Measurements from ENCODE around the gene PLA2G10. TPM values are rescaled to one million over a fixed set of nuclear protein-coding genes. Genes with fewer than 3 reads are reported as not detected.
"Not testable (repeated sequence)": the region's sequence is repeated elsewhere in the genome, so short reads cannot be mapped to it uniquely, and the experiment has no call there.

Gene PLA2G10
- polyA plus RNA-seq, 1 of the 3 experiments (the other 2 are of a cell fraction), result not detected

GRCh38 chr16:14632693-14633569 lies 61.2 kb downstream of the PLA2G10 start, which contains the start of gene BFAR (continued):
- TF ChIP-seq, protein P1, sequence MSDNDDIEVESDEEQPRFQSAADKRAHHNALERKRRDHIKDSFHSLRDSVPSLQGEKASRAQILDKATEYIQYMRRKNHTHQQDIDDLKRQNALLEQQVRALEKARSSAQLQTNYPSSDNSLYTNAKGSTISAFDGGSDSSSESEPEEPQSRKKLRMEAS (IDR thresholded peaks at IDR 0.05; ENCODE audit: low read depth), result peak; percentile 83
- TF ChIP-seq JUND (IDR thresholded peaks at IDR 0.05) (no peak), GABPA (IDR thresholded peaks at IDR 0.05; ENCODE audit: low read depth) (peak; percentile 84), NFIC (IDR thresholded peaks at IDR 0.05; ENCODE audit: borderline replicate concordance) (no peak), EP300 (IDR thresholded peaks at IDR 0.05; ENCODE audit: borderline replicate concordance in 1 of 2, low read depth in 1 of 2, low read length in 1 of 2) (no peak), CHD2 (IDR thresholded peaks at IDR 0.05; ENCODE audit: low read length, partially characterized antibody) (peak; percentile 87), TEAD4 (IDR thresholded peaks at IDR 0.05; ENCODE audit: borderline replicate concordance, insufficient read depth) (no peak), RAD21 (IDR thresholded peaks at IDR 0.05; ENCODE audit: low read length) (no peak), EZH2phosphoT487 (IDR thresholded peaks at IDR 0.05; ENCODE audit: borderline replicate concordance, low read depth) (no peak), USF1 (IDR thresholded peaks at IDR 0.05; ENCODE audit: borderline replicate concordance, low read depth) (peak; percentile 65; the same call in 1 of the 2 replicates), POLR2AphosphoS5 (IDR thresholded peaks at IDR 0.05; ENCODE audit: low read depth, low read length) (peak; percentile 100), RCOR1 (IDR thresholded peaks at IDR 0.05; ENCODE audit: low read length) (peak; percentile 36; the same call in 1 of the 2 replicates), TAF1 (IDR thresholded peaks at IDR 0.05; ENCODE audit: borderline replicate concordance, low read depth, low read length) (peak; percentile 97), ELF1 (IDR thresholded peaks at IDR 0.05) (peak; percentile 69; the same call in 1 of the 2 replicates), YY1 (IDR thresholded peaks at IDR 0.05; ENCODE audit: low read depth) (no peak), FOXM1 (IDR thresholded peaks at IDR 0.05; ENCODE audit: low read depth) (no peak)
- TF ChIP-seq, protein P2, sequence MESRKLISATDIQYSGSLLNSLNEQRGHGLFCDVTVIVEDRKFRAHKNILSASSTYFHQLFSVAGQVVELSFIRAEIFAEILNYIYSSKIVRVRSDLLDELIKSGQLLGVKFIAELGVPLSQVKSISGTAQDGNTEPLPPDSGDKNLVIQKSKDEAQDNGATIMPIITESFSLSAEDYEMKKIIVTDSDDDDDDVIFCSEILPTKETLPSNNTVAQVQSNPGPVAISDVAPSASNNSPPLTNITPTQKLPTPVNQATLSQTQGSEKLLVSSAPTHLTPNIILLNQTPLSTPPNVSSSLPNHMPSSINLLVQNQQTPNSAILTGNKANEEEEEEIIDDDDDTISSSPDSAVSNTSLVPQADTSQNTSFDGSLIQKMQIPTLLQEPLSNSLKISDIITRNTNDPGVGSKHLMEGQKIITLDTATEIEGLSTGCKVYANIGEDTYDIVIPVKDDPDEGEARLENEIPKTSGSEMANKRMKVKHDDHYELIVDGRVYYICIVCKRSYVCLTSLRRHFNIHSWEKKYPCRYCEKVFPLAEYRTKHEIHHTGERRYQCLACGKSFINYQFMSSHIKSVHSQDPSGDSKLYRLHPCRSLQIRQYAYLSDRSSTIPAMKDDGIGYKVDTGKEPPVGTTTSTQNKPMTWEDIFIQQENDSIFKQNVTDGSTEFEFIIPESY (IDR thresholded peaks at IDR 0.05; ENCODE audit: borderline replicate concordance, low read depth), result no peak; the same call in 1 of the 2 replicates

DNA sequence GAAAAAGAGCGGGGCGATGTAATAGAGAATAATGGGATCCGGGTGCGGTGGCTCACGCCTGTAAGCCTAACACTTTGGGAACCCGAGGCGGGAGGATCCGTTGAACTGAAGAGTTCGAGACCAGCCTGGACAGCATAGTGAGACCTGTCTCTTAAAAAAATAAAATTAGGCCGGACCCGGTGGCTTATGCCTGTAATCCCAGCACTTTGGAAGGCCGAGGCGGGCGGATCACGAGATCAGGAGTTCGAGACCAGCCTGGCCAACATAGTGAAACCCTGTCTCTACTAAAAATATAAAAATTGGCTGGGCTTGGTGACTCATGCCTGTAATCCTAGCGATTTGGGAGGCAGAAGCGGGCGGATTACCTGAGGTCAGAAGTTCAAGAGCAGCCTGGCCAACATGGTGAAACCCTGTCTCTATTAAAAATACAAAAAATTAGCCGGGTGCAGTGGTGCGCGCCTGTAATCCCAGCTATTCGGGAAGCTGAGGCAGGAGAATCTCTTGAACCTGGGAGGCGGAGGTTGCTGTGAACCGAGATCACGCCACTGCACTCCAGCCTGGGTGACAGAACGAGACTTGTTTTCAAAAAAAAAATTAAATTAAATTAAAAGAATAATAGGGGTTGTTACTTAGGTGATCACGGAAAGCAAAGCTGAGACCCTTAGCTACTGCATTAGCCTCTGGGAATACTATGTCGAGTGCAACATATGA lies 63.3 kb downstream of the PLA2G10 start:
- Histone ChIP-seq H3K79me2 (ENCODE audit: insufficient read depth) (peaks cover 65% of the 10 kb centered on the region), H3K4me2 (peak overlapping the region; percentile 68), H3K36me3 (replicated peaks in 1 of 2; ENCODE audit: control insufficient read depth in 1 of 2, insufficient read depth in 2 of 2, low read length in 1 of 2) (peaks cover 11 to 30% of the 10 kb centered on the region in 2 experiments), H3K27ac (ENCODE audit: low read depth in 2 of 2, low read length in 1 of 2) (peak overlapping the region; percentile 79 to 82), H3F3A (replicated peaks; ENCODE audit: insufficient read depth) (peaks cover 11% of the 10 kb centered on the region), H3K4me1 (ENCODE audit: control insufficient read depth in 1 of 2, insufficient read depth in 2 of 2, low read depth in 1 of 2, low read length in 1 of 2) (peaks cover 12 to 17% of the 10 kb centered on the region in 2 experiments; a peak in 3 of 4 replicates), H3K9ac (peak overlapping the region; percentile 97; the same call in 1 of the 2 replicates), H2AFZ (ENCODE audit: low read depth) (peak overlapping the region; percentile 81; the same call in 1 of the 2 replicates), H4K20me1 (ENCODE audit: insufficient read depth) (peaks cover 23% of the 10 kb centered on the region), H3K4me3 (ENCODE audit: low read depth in 2 of 2, low read length in 1 of 2) (peak overlapping the region; percentile 24 to 77; a peak in 2 of 4 replicates)
- H3K9me2 ChIP-seq; H3K9me3 ChIP-seq; POLR2A ChIA-PET; H3K27me3 ChIP-seq (ENCODE audit: insufficient read depth); CTCF ChIA-PET; DNase-seq: not testable (repeated sequence)
- WGBS (ENCODE audit: low lambda C conversion rate), result 84% methylated on average over 29 of the region's 29 CpGs
